Measurements from ENCODE around the gene ARL6IP6.

ARL6IP6 gene

GRCh38 chr2:152804687-152805408 lies 86.4 kb downstream of the ARL6IP6 start:
- DNase-seq (ENCODE audit: low spot score) = no peak

GRCh38 chr2:152811916-152812315 lies 93.5 kb downstream of the ARL6IP6 start:
- DNase-seq (ENCODE audit: low spot score) = no peak
